DMS79 (cell line): ENCODE measurements around the gene PDIK1L.
A peak's percentile ranks its signal among the peaks of the same experiment; 100 is the strongest.
"Not testable (repeated sequence)": the region's sequence is repeated elsewhere in the genome, so short reads cannot be mapped to it uniquely, and the experiment has no call there.

Experiments used
- DNase-seq: peaks from one replicate; lab custom pipeline; 2025; lab: John Stamatoyannopoulos, UW

The PDIK1L gene

GRCh38 chr1:26090893-26091292, 20.7 kb upstream of the PDIK1L start:
- DNase-seq, result no peak

GRCh38 chr1:26092422-26092821, 19.2 kb upstream of the PDIK1L start:
- no peak for DNase-seq

- DNase-seq, result not testable (repeated sequence)
Measured at GRCh38 chr1:26093569-26093968, 18.1 kb upstream of the PDIK1L start.

GRCh38 chr1:26094076-26094669, 17.5 kb upstream of the PDIK1L start:
- DNase-seq, result no peak

GRCh38 chr1:26094677-26095383, 16.8 kb upstream of the PDIK1L start:
- peak; percentile 29 for DNase-seq

- no peak for DNase-seq
Measured at GRCh38 chr1:26096471-26096870, 15.2 kb upstream of the PDIK1L start.

GRCh38 chr1:26097696-26098095, 13.9 kb upstream of the PDIK1L start:
- DNase-seq, result no peak

- DNase-seq, result no peak
Measured at GRCh38 chr1:26098602-26099001, 13.0 kb upstream of the PDIK1L start.

- DNase-seq, result no peak
Measured at GRCh38 chr1:26099780-26100179, 11.8 kb upstream of the PDIK1L start.

GRCh38 chr1:26100204-26100603, 11.4 kb upstream of the PDIK1L start:
- DNase-seq, result not testable (repeated sequence)

- DNase-seq, result no peak
Measured at GRCh38 chr1:26102119-26102518, 9.5 kb upstream of the PDIK1L start.

GRCh38 chr1:26102526-26102925, 9.1 kb upstream of the PDIK1L start:
- DNase-seq, result no peak

GRCh38 chr1:26105226-26105548, 6.4 kb upstream of the PDIK1L start:
- not testable (repeated sequence) for DNase-seq

- DNase-seq, result no peak
Measured at GRCh38 chr1:26109229-26110164, 2.1 kb upstream of the PDIK1L start.

- peak; percentile 68 for DNase-seq
Measured at GRCh38 chr1:26110731-26111529, 694 bp upstream of the PDIK1L start.

- peak; percentile 63 for DNase-seq
Measured at GRCh38 chr1:26112407-26112775, 767 bp downstream of the PDIK1L start.

- no peak for DNase-seq
Measured at GRCh38 chr1:26114165-26114927, 2.7 kb downstream of the PDIK1L start.

GRCh38 chr1:26119892-26120608, 8.4 kb downstream of the PDIK1L start:
- DNase-seq, result no peak

GRCh38 chr1:26121854-26122773, 10.5 kb downstream of the PDIK1L start:
- DNase-seq, result peak; percentile 52
